ENCODE measurements around the gene BACH2.

DNA sequence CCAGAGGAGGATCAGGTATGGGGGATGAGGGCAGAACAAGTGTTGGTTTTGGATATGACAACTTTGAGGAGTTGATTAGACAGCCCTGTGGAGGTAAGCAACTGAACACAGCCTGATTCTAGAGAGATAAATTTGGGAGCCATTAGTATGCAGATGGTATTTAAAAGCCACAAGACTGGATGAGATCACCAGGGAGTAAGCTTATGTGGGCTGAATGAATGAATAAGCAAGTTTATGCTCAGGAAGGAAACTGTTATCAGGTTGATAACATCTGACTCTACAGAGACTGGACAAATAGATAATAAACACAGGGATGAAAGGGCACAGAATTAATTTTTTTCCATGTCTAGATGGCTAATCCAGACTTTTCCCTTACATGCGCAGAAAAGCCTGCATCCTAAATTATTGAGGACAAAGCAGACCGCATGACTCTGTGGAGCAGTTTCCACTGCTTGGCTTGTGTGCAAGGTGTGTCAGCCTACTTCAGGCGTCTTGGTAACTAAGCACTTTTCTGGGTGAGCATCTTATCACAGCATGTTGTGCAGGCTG lies 251.7 kb downstream of the BACH2 start:
- TF ChIP-seq EZH2 (IDR thresholded peaks at IDR 0.05; ENCODE audit: low read depth, low read length, severe bottlenecking), result no peak
- TF ChIP-seq, protein P1, sequence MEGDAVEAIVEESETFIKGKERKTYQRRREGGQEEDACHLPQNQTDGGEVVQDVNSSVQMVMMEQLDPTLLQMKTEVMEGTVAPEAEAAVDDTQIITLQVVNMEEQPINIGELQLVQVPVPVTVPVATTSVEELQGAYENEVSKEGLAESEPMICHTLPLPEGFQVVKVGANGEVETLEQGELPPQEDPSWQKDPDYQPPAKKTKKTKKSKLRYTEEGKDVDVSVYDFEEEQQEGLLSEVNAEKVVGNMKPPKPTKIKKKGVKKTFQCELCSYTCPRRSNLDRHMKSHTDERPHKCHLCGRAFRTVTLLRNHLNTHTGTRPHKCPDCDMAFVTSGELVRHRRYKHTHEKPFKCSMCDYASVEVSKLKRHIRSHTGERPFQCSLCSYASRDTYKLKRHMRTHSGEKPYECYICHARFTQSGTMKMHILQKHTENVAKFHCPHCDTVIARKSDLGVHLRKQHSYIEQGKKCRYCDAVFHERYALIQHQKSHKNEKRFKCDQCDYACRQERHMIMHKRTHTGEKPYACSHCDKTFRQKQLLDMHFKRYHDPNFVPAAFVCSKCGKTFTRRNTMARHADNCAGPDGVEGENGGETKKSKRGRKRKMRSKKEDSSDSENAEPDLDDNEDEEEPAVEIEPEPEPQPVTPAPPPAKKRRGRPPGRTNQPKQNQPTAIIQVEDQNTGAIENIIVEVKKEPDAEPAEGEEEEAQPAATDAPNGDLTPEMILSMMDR (IDR thresholded peaks at IDR 0.05; ENCODE audit: control extremely low read depth in 1 of 3, insufficient read depth in 1 of 3, low read depth in 1 of 3, low read length in 3 of 3), result no peak
- TF ChIP-seq POLR2A (IDR thresholded peaks at IDR 0.05; ENCODE audit: control extremely low read depth in 1 of 2, low read depth in 2 of 2, low read length in 2 of 2), result no peak
- TF ChIP-seq POLR2AphosphoS5 (IDR thresholded peaks at IDR 0.05; ENCODE audit: low read depth, low read length), result no peak
- no peak for TF ChIP-seq CEBPB (IDR thresholded peaks at IDR 0.05; ENCODE audit: low read depth, low read length)
- TF ChIP-seq EGR1 (IDR thresholded peaks at IDR 0.05; ENCODE audit: borderline replicate concordance, low read depth, low read length), result no peak
- TF ChIP-seq CREB1 (IDR thresholded peaks at IDR 0.05), result no peak
- TF ChIP-seq EP300 (IDR thresholded peaks at IDR 0.05; ENCODE audit: borderline replicate concordance in 1 of 2, low read depth in 2 of 2, low read length in 2 of 2), result no peak
- no peak for TF ChIP-seq CHD2 (IDR thresholded peaks at IDR 0.05; ENCODE audit: low read length)
